ENCODE measurements around the gene LRCOL1.

Gene LRCOL1

DNA sequence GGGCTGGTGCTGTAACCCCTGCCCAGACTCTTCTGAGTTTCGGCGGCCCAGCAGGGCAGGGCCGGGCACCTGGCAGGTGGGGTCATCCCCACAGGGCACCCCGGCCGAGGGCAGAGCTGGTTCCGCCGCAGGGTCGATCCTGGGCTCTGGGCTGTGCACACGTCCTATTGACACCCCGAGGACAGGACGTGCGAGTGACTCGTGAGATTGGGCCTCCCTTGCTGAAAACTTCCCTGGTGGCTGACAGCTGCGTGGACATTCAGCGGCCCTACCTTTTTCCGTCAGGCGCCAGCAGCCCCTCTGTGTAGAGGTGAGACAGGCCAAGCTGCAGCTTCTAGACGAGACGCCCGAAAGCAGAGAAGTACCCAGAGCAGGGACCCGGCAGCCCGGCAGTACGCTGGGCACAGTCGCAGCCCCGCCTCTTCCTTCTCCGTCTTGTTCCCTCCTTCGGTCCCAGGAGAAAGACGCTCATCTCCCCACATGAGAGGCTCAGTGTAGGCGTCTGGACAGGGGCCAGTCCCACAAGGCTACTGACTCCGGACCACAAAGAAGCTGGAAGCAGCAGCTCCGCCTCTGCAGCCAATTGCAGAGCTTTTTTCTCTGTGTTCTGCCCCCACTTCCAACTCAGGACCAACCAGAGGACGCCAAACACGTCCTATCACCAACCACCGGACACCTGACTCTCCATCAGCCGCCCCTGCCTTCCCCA is at the start of gene LRCOL1:
Gene LRCOL1, minus strand, starts transcription at position 532 of the 709 bp plus-strand sequence. CDS start 4,331 bp downstream, outside the sequence.
- DNase-seq = no peak

DNA sequence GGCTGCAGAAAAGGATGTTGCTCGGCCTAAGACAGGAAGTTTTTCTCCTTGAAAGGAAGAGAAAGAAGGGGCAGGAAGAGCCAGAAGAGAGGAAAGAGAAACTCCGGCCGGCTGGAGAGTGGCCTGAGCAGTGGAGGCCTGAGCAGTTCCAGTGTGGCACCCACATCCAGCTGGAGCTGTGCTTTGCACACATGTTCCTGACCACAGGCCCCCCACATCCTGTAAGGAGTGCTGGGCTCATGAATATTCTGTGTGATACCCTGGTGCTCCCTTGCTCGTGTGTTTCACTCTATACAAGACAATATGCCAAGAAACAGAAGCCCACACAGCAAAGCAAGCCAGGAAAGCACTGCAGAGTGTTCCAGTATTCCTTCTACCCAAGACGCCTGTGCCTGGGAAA is 49.7 kb upstream of the LRCOL1 start:
- no peak for DNase-seq

DNA sequence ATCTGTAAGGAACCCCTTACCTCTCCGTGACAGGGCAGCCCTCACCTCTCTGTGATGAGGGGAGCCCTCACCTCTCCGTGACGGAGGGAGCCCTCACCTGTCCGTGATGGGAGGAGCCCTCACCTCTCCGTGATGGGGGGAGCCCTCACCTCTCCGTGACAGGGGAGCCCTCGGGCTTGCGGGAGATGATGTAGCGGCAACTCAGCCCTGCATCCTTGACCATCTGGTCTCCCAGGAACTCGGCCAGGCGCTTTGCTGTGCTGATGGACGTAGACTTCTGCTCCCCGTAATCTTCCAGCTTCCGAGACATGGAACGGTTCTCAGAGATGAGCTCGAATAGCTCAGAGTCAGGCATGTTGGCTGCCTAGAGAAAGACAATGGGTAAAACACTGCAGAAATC is 48.8 kb upstream of the LRCOL1 start:
- no peak for DNase-seq

DNA sequence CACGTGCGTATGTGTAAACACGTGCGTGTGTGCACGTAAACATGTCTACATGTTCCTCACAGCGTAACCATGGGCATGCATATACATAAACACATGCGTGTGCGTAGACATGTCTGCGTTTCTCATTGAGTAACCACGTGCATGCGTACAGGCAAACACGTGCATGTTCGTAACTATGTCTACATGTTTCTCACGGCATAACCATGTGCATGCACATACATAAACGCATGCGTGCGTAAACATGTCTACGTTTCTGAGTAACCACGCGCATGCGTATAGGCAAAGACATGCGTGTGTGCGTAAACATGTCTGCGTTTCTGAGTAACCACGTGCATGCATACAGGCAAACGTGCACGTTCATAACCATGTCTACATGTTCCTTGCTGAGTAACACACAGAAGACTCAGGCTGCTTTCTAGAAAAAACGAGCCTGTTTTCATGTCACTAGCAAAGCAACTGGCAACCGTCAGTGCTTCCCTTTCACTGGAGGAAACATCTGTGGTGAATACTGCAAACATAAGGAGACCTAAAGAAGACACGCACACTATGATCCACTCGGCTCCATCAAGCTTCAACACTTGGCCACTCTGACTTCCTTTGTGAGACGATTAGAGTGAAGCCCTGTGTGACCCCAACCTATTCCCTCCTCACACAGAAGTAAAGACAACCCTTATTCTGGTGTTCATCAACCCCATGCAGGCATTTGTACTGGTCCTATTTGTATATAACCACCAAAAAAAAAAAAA is 47.9 kb upstream of the LRCOL1 start:
- DNase-seq = no peak

DNA sequence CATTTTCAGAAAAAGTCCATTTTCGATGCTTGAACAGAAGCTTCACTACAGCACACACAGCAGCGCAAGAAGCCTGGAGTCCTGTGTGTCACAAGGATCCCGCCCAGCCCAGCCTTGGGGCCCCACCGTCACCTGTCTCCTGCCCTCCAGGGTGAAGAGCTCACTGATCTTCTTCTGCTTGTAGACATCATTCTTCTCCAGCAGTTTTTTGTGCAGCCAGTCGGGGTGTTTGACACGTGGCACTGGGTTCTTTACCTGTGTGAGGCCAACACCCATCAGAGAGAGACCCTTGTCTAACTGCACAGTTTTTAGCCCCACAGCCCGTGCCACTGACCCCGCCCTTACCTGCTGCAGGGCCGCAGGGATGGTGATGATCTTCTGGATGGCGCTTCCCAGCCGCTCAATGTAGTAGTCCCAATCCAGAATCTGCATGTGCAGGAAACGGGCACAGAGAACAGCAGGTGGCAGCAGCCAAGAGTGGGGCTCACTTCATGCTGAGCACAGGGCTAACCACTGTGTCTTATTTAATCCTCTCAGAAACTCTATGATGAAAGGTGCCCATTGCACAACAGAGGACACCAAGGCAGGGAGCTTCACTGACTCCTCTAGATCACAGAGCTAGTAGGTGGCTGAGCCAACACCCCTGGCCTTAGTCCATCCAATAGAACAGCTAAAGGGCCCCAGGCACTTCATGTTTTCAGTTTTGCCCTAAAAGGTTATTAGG is 46.8 kb upstream of the LRCOL1 start:
- no peak for DNase-seq

DNA sequence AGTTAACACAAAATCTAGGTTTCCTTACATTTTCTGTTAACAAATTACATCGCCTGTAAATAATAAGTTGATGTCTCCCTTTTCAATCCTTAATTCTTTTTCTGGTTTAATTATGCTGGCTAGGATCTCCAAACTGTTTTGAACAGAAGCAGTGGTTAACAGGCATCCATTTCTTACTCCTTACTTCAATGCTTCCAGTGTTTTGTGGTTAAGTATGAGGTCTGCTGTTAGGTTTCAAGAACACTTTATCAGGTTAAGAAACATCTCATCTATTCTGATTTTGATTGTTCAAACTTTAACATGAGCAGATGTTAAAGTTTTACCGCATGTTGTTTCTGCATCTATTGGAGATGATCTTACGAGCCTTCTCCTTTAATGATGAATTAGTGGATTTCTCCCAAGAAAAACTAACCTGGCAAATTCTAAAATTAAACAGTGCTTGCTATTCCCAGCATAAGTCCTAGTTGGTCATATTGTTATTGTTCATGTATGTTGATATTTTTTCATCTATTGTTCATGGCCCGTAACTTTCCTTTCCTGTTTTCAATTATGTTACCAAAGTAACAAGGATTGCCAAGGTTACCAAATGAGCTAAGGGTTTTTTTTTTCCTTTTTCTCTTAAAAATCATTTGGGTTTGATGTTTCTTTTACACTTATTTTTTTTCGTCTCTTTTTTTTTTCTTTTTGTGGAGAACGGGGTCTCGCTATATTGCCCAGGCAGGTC is 43.3 kb upstream of the LRCOL1 start:
- DNase-seq = no peak

DNA sequence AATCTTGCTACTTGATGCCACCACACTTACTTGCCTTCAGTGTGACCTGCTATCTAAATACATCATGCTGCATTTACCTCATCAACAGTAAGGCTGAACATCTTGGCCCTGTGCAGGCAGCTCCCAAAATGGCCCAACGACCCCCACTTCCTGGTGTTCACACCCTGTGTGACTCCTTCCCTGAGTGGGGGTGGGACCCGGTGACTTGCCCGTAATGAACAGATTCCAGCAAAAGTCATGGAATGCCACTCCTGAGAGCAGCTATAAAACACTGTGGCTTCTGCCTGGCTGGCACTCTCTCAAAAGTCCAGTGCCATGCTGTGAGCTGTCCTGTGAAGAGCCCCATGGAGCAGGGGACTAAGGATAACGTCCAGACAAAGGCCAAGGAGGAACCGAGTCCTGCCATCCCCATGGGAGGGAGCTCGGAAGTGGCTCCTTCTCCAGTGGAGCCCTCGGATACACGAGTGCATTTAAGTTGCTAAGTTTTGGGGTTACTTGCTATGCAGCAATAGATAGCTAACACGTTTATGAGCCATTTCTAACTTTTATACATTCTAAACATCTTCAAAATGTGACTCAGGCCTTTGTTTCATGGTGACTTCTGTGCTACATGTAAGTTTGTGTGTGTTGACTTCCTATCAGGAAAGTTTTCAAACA is 41.2 kb upstream of the LRCOL1 start:
- DNase-seq = no peak

DNA sequence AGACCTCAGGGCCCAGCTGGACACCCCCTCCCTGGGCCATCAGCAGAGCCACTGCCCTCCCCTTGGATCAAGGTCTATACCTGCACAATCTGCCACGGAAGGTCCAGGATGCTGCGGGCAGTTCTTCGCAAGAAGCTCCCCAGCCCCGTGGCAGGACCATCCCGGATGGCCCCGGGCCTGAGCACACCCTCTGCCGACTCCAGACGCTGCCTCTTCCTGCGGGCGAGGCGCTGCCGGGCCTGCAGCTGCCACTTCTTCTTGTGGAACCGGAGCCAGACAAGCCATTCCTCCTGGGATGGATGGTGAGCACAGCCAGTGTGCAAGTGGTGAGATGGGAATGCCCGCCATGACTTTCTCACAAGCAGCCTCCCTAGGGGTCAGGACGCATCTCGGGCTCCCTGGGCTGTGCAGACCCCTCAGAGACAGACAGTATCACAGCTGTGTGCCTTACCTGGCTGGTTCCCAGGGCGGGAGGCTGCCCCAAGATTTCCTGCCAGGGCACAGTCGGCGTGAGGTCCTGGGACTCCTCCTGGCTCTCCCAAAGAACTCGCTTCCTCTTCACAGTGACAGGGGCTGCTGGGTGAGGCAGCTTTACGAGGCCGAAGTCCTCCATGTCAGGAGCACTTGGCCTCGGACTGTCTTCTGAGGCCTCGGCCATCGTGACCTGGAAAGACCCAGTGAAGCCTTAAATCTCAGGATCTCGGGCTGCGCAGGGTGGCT is 39.0 kb upstream of the LRCOL1 start:
- no peak for DNase-seq

DNA sequence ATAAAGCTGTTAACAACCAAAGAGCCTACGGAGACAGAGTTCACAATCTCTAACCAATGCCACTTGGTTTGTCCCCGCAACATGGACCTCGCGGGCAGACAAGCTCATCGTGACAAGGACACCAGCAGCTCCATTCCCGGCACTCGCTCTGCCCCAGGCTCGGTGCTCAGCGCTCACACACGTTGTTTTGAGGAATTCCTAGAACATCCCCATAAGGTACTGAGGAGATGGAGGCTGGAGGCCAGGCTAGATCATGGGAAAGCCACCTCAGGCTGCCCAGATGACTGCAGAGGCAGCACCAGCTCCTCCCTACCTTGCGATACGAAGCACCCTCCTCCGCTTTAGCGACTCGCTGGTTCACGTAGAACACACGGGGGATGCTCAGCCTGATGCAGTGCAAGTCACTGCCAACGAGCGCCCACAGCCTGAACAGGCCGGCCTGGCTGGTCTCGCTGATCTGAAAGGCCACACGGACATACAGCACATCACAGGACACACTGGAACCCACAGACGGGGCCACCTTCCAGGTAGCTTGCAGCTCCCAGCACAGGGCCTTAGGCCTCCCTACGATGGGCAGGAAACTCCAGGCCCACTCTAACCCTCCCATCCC is 38.3 kb upstream of the LRCOL1 start:
- DNase-seq = no peak

DNA sequence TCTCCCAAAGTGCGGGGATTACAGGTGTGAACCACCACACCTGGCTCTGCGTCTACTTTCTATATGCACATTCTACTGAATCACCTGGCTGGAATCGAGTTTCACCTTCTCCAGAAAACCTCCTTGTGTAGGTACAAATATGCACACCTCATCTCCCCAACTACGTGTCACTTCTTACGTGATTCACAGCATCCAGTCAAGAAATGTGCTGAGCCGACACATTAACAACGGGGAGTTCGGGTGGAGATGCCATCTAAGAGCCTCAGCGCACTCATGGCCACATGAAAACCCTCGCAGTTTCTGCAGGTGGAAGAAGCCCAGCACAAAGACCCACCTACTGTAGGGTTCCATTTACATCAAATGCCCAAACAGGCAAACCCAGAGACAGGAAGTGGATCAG is 37.5 kb upstream of the LRCOL1 start:
- no peak for DNase-seq

DNA sequence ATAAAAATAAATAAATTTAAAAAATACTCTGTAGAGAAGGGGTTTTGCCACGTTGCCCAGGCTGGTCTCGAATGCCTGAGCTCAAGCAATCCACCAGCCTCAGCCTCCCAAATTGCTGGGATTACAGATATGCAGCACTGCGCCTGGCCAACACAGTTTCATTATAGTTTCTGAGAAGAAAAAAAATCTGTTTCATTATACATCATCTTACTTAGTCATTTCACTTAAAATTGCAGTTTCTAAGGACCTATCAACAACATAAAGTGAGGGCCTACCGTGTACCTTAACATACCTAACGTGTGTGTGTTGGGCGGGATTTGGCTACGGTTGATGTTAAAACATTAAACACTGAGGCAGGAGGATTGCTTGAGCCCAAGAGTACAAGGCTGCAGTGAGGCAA is 36.5 kb upstream of the LRCOL1 start:
- DNase-seq = no peak

DNA sequence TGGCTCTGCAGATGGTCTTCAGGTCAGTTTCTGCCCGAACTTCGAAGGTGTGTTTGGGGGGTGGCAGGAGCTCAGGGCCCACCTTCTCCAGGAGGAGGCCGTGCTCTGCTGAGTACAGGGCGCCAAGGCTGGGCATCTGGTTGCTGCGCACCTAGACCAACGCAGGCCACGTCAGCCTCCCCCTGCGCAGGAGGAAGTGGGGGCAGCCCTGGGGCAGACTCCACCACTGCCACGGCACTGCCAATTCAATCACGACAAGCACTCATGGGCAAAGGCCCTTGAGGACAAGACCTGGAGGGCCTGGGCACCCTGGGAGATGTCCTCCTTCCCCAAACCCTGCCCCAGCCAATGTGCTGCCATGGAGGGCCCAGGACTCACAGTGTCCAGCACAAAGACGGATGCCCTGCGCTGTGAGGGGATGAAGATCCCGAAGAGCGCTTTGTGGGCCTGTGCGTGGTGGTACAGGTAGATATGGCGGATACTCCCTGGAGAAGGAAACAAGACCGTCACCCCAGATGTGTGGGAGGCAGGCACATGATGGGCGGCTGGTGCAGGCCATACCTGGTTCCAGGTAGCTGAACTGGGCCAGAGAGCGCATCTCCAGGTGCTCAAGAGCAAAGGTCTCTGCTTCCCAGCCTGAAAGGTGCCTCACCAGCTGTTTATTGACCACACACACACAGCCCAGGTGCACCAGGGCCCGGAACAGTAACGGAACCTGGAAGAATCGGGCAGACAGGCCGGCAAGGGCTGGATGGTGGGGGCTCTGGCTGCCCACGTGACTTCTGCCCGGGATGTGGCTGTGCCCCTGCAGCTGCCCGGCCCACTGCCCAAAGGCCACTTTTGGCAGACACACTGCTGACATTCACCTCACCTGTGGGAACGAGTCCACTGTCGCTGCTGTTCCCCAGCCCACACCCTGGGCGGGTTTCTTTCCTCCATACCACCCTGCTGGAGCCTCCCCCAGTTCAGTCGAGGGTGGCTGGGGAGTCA is 32.8 kb upstream of the LRCOL1 start:
- DNase-seq = no peak

DNA sequence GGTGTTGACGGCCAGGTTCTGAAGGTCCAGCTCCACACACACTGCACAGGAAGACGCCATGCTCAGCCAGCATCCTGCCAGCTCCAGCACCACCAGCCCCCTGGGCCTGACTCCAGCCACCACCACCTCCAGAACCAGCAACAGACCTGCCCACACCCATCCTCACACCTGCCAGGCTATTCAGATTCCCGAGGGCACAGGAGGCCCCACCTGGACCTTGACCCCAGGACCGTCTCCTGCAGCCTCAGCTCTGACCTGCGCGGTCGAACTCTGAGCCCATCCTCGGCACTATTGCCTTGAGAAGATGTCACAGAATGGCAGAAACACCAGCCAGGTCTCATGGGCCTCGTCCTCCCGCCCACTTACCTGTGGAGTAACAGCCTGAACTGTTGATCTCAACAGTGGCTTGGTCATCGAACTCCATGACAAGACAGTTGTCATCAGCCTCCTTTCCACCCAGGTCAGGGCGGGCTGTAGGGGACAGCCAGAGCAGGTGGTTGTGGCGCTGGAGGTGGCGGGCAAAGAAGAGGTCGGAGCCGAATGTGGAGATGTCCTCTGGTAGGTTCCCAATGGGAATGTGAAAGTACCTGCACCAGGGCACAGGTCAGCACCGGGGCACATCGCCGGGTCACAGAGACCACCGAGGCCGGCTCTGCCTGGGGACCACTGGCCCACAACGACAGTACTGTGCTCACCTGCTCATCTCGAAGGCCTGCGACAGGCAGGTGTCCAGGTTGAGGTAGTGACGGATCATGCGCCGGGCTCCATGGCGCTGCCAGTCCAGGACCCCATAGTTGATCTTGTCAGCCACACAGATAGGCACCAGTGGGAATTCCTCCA is 31.6 kb upstream of the LRCOL1 start:
- no peak for DNase-seq

DNA sequence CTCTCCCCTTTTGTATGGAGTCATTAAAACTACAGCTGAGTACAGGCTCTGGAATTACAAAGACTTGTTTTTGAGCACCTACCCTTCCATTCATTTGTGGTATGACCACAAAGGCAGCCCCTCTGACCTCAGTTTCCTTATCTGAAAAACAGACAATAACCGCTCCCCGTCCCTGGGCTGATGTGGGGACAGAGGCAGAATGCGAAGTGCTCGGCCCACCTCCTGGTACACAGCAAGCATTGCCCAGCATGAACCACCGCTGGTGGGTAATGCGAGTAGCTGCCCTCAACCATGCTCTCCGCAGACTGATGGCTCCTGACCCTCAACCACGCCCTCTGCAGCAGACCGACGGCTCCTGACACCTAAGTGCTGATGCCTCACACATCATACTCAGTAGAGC is 30.6 kb upstream of the LRCOL1 start:
- no peak for DNase-seq

DNA sequence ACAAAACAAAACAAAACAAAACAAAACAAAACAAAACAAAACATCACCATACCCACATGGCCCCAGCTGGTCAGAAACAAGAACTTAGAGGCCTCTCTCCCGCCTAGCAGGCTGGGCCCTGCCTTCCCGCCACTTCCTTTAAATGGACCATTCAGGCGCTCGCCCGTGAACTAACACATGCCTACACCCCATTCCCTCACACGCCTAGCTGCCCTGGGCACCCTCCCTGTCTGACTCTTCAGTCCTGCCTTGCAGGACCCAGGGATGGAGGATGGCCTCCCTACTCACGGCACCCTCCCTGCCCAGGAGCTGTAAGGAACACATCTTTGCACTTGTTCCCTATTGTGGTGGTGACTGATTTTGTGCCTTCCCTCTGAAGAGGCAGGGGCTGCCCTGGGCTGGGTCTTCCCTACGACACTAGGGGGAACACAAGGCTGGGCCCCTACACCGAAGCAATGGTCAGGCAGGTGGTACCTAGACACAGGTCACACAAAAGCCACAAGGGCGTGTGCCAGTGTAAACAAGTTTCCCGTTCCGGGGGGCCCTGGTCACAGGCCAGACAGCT is 29.7 kb upstream of the LRCOL1 start:
- no peak for DNase-seq

DNA sequence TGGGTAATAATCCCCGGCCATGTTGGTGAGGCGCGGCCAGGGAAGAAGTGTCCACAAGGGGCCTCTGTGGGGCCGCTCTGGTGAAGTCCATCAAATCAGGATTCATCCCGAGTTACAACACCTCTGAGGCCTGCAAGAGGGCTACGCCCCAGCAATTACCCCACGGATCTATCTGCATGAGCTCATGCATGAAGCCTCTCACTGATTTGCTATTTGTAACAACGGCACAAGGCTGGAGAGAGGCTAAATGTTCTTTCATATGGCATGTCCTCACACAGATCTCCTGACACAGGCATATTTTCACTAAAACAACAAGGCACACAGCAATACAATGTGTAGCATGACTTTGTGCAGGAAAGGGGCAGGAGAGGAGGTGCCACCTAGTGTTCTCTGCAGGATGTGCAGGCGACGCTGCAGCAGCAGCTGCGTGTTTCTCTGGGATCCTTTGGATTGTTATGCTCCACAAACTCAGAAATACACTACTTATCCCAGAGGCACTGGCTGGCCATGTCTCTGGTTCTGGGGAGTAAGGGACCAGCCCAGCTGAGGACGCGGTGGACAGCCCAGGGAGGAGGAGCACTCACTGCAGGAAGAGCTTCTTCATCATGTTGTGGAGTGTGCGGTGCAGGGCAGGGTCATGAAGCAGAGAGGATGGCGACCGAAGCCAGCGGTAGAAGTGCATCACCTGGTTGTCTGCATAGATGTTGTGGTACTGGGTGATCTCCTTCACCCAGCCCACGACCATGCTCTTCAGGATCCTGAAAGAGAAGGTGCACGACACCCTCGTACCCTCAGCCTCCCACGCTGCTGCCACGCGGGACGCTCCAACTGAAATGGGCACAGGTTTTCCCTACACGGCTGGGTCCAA is 28.4 kb upstream of the LRCOL1 start:
- DNase-seq = no peak

DNA sequence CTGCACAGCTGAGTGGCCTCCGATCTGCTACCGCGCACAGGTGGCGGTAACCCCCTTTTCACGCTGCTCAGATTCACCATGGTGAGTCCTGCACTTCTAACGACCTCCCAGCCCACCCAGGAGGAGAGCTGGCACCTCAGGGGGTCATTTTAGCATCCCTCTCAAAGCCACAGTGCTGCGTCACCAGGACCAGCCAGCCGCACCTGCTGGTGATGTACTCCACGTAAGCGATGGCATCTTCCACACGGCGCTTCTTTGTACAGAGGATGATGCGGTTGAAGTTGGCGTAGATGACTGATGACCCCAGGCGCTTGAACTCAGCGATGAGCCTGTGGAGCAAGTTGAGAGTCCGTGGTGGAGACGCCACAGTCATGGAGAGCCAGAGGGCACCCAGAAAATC is 27.4 kb upstream of the LRCOL1 start:
- DNase-seq = no peak

Measured in stimulated activated CD4-positive, alpha-beta T cell treated with anti-CD3 and anti-CD28 coated beads, Interleukin-2, amount 100 ng/mL, for 48 hours (primary cell).